Stimulated activated CD4-positive, alpha-beta T cell treated with anti-CD3 and anti-CD28 coated beads, Interleukin-2, amount 100 ng/mL, for 24 hours (primary cell): ENCODE results near the gene IGFL4.

Source experiments
- DNase-seq, 2 donors: peaks; one replicate each; pipeline ENCODE4 v3.0.0-alpha.2; 2020

IGFL4 gene

GRCh38 chr19:46018729-46019251 is 22.0 kb downstream of the IGFL4 start:
- no peak for DNase-seq

GRCh38 chr19:46017874-46018675 is 22.7 kb downstream of the IGFL4 start:
- DNase-seq = no peak

DNA sequence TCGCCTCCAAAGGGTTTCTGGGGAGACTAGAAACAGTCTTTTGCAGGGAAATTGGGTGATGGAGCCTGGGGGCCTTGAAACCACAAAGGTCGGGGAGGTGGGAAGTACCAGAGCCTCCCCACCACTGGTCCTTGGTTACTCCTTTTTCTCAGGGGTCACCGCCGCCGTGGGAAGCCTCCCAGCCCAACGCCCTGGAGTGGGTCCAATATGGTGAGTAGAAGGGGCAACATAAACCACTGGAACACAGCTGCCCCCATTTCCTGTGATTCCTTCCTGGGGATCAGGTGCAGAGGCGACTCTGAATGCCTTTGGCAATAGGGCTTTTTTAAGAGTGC is 23.7 kb downstream of the IGFL4 start:
- DNase-seq = no peak

DNA sequence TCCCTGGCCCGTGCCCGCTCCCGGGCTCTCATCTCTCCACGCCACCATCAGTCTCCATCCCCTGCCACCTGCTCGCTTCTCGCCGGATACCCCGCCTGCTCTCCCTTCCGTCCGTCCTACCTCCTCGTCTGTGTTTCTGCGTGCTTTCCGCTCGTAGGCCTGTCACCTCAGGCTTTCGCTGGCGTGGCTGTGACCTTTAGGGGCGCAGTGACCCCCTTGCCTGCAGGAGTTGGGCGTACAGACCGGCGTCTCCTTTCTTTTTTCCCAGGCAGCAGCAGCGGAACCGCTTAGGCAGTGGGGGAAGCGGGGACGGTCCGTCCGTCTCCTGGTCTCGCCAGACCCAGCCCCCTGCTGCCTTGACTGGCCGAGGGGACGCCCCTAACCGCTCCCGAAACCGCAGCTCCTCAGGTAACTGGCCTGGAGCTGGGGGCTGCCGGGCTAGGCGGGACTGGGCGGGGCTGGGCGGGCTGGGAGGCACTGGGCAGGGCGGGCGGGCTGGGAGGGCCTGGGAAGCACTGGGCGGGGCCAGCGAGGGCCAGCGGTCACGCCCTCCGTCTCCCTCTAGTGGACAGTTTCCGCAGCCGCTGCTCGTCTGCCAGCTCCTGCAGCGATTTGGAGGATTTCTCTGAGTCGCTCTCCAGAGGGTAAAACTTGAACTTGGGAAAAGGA is 24.2 kb downstream of the IGFL4 start:
- peak; percentile 84 to 86 for DNase-seq

- DNase-seq = peak; percentile 41 to 47
Observed at GRCh38 chr19:46015687-46016425, 24.9 kb downstream of the IGFL4 start.

GRCh38 chr19:46014941-46015686 is 25.7 kb downstream of the IGFL4 start:
- DNase-seq = peak; percentile 72 to 76

DNA sequence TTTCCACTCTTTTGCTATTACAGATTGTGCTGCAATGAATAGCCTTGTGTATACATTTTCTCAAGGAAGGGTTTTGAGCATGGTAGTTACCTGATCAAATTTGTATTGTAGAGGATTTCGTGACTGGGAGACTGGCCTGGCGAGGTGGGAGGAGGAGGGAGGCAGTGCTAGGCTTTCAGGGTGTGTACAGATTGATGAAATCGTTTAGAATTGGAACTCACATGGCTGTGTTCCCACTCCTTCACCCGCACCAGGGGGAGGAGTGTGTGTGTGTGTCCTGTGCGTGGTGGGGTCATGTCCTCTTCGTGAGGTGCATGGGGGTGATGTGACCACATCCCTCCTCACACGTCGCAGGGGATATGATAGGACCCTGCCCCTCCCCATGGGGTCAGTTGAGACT is 26.3 kb downstream of the IGFL4 start:
- DNase-seq = no peak

DNA sequence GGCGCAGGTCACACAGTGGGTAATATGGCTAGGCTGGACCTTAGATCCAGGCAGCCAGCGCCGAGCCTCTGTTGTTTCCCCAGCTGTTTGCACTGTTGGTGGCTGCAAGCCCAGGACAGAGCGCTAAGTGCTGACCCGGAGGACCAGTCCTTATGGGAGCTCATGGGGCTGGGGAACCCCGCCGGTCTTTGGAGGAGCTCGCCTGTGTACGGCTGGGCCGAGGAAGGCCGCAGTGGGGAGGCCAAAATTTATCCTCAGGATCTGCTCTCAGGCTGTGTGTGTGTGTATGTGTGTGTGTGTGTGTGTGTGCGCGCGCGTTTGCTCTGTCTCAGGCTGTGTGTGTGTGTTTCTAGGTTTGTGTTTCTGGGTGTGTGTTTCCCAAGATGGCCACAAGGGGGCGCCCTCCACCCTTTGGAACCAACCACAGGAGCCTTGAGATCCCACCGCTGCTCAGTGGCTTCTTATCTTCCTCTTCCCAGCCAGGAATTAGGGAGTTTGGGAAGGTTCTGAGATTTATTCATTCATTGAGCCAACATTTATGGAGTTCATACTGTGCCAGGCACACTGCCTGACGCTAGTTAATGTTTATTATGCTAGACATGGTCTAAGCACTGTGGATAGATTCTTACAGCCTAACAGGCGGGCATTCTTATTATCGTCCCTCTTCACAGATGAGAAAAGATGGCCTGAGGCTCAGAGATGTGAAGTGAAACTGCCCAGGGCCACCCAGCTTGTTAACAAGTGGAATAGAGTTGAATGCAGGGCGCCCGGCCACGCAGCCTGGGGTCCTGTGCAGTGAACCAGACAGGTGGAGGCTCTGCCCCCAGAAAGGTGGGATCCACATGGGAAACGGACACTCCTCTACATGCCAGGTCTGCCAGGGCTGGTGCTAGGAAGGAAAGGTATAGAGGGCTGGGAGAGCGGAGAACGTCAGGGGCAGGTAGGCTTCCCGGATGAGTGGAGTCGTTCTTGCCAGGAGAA is 31.0 kb downstream of the IGFL4 start:
- DNase-seq = peak; percentile 74 to 77

DNA sequence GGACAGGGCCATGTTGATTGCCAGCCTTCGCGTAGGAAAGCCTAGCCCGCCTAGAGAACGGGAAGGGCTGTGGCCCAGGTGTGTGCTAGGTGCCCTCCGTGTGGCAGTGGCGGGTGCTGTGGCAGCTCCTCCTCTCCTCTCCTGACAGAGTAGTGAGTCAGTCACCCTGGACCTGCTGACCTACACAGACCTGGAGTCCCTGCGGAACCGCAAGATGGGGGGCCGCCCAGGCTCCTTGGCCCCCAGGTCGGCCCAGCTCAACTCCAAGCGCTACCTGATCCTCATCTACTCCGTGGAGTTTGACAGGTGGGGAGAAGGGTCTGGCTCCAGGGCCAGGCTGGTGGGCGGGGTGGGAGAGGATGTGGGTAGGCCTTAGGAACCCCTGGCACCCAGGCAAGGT is 34.4 kb downstream of the IGFL4 start:
- no peak for DNase-seq

DNA sequence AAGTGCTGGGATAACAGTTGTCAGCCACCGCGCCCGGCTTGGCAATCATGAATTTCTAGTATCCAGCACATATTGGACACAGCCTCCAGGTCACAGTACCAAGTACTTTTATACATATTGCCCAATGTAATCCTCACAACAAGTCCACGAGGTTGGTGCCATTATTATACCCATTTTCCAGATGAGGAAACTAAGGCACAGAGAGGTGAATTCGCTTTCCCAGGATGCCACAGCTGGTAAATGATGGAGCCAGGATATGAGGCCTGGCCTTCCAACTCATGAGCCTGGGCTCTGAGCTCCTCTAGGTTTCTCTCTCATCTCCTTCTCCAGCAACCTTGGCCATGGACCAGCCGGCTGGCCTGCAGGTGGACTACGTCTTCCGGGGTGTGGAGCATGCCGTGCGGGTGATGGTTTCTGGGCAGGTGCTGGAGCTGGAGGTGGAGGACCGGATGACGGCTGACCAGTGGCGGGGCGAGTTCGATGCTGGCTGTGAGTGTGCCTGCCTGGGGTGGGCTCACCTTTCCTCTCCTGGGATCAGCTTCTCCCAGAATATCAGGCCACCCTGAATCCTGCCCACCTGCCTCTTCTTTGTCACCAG is 38.0 kb downstream of the IGFL4 start:
- DNase-seq = no peak

- peak; percentile 65 to 70 for DNase-seq
Observed at GRCh38 chr19:46000491-46001246, 40.1 kb downstream of the IGFL4 start.

- peak in 1 of 2 donors; percentile 35 for DNase-seq
Observed at GRCh38 chr19:45999653-46000121, 41.1 kb downstream of the IGFL4 start.

- no peak for DNase-seq
Observed at GRCh38 chr19:45998834-45999233, 42.0 kb downstream of the IGFL4 start.

GRCh38 chr19:45996933-45997332 is 43.9 kb downstream of the IGFL4 start:
- no peak for DNase-seq

- DNase-seq = no peak
Observed at GRCh38 chr19:45995715-45996385, 45.0 kb downstream of the IGFL4 start.

- peak; percentile 93 to 95 for DNase-seq
Observed at GRCh38 chr19:45994998-45995714, 45.6 kb downstream of the IGFL4 start, which contains the start of gene CCDC61. TSS of gene CCDC61 (plus strand) at chr19:45995467. CDS start at chr19:46003019, 7,552 bp downstream.

- no peak for DNase-seq
Observed at GRCh38 chr19:45994456-45994997, 46.3 kb downstream of the IGFL4 start.

GRCh38 chr19:45990113-45990728 is 50.6 kb downstream of the IGFL4 start:
- no peak for DNase-seq
